ENCODE results near the gene SIDT2.

- no peak for TF ChIP-seq CTCF (IDR thresholded peaks at IDR 0.05)
- TF ChIP-seq ZFX (IDR thresholded peaks at IDR 0.05; ENCODE audit: borderline replicate concordance): no peak
These were observed 51.9 kb downstream of the SIDT2 start for GRCh38 chr11:117230286-117230961.
